Right lung (tissue), 5 donors: Measurements from ENCODE around the gene GKN2. TPM values are rescaled to one million over a fixed set of nuclear protein-coding genes. Genes with fewer than 3 reads are reported as not detected.

ENCODE experiments used
- polyA plus RNA-seq, 5 donors: library from polyadenylated mRNA; unstranded; fragments of 120-200 nt; gene quantifications; one replicate each; pipeline versions ENCODE4 v1.2.1 to v1.2.3, GENCODE V29; 2013; ENCODE audit warnings: inconsistent platforms in 1 of 5, low replicate concordance in 1 of 5; ENCODE audit not compliant: insufficient read length in 5 of 5, insufficient read depth in 1 of 5

The GKN2 gene
- polyA plus RNA-seq, 5 donors, result 1.5 to 2.3 (median 1.9) TPM

Other genes starting within 250 kb of the GKN2 start
- gene ARHGAP25, start 218.1 kb downstream of the GKN2 start, polyA plus RNA-seq, result 1 to 10 TPM; 6.1 to 8.9 (median 6.9) TPM
- not detected for gene BMP10, start 81.5 kb downstream of the GKN2 start, polyA plus RNA-seq
- gene GKN1, start 21.7 kb upstream of the GKN2 start, polyA plus RNA-seq, result not detected
- 10 to 100 TPM; 67.4 to 94.1 (median 86.4) TPM for gene ANTXR1, start 60.3 kb upstream of the GKN2 start, polyA plus RNA-seq